ENCODE data around the gene TCAIM.
"Not testable (repeated sequence)": the region's sequence is repeated elsewhere in the genome, so short reads cannot be mapped to it uniquely, and the experiment has no call there.

GRCh38 chr3:44398271-44398670 lies 59.7 kb downstream of the TCAIM start:
- not testable (repeated sequence) for TF ChIP-seq CTCF, POLR2A (IDR thresholded peaks at IDR 0.05)

Data from prostate gland (tissue), 2 donors.